Fibroblast of the aortic adventitia (primary cell): ENCODE measurements around the gene TBC1D28. TPM values are rescaled to one million over a fixed set of nuclear protein-coding genes. Genes with fewer than 3 reads are reported as not detected.
"Not testable (repeated sequence)": the region's sequence is repeated elsewhere in the genome, so short reads cannot be mapped to it uniquely, and the experiment has no call there.

Source experiments
- DNase-seq: peaks from one replicate; pipeline ENCODE4 v3.0.0-alpha.2; 2010; ENCODE audit warnings: low read depth
- H3K4me3 ChIP-seq: 2 replicates; pipeline ENCODE4 v1.5.1; 2011; ENCODE audit warnings: low read depth, mild to moderate bottlenecking, control low read depth, low read length, moderate library complexity
- small RNA-seq: library from RNA; depleted of rRNA; stranded (forward); fragments of <200 nt; gene quantifications from one replicate; pipeline ENCODE3, GENCODE V24; 2012
- total RNA-seq: library from RNA; depleted of rRNA; stranded (reverse); fragments of >200 nt; gene quantifications from 2 replicates; pipeline ENCODE4 v1.2.3, GENCODE V29; 2012; ENCODE audit warnings: low replicate concordance
- TF ChIP-seq, protein P1 (sequence below): IDR thresholded peaks from 2 replicates; pipeline ENCODE4 v1.5.1; 2011; ENCODE audit warnings: mild to moderate bottlenecking, low read length, control low read depth, inconsistent platforms; ENCODE audit not compliant: insufficient read depth

The TBC1D28 gene
- total RNA-seq, 1 donor: not detected

DNA sequence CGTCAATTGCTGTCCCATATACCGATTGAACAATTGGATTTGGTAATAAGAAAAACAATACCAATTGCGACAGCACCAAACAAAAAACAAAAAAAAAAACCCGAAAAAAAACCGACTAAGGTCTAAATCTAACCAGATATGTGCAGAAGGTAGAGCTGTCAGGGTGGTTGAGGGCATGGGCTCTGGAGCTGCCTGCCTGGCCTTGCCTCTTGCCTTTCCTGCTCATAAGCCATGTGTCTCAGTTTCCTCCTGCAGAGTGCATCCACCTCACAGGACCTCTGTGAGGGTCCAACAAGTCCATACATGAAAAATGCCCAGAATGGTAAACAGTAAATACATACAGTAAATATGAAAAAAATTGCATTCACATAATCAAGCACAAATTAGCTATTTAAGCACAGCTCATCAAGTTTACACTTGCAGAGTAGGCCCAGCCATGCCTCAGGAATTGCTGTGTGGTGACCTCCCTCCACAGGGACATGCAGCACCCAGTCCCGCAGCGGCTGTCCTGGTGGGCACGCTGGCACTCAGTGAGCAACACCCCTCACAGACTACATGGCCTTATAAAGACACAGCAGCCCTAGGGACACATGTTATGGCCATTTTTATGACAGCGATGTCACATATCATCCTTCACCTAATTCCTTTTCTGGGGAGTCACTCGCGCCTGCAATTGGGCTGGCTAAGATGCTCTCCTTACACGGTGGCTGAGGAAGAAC, 17.9 kb downstream of the TBC1D28 start:
- DNase-seq: no peak
- H3K4me3 ChIP-seq: no peak overlapping the region
- TF ChIP-seq, protein P1, sequence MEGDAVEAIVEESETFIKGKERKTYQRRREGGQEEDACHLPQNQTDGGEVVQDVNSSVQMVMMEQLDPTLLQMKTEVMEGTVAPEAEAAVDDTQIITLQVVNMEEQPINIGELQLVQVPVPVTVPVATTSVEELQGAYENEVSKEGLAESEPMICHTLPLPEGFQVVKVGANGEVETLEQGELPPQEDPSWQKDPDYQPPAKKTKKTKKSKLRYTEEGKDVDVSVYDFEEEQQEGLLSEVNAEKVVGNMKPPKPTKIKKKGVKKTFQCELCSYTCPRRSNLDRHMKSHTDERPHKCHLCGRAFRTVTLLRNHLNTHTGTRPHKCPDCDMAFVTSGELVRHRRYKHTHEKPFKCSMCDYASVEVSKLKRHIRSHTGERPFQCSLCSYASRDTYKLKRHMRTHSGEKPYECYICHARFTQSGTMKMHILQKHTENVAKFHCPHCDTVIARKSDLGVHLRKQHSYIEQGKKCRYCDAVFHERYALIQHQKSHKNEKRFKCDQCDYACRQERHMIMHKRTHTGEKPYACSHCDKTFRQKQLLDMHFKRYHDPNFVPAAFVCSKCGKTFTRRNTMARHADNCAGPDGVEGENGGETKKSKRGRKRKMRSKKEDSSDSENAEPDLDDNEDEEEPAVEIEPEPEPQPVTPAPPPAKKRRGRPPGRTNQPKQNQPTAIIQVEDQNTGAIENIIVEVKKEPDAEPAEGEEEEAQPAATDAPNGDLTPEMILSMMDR: no peak

DNA sequence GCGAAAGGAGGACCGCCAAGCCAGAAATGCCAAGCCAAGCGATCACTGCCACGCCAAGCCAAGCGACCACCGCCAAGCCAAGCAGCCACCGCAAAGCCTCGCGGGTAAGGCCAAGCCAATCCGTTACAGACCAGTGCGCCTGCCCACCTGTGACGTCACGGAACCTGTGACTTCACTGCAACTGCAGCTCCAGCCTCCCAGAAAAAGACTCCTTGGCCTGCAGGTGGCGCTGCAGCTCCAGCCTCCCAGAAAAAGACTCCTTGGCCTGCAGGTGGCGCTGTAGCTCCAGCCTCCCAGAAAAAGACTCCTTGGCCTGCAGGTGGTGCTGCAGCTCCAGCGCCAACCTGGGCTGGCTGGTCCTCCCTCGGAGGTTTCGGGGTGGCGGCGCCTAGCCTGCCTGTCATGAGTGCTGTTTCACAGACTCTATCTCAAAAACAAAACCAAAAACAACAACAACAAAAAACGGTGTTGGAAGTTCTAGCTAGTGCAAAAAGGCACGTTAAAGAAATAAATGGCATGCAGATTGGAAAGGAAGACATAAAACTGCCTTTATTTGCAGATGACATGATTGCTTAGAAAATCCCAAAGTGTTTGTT, 18.6 kb downstream of the TBC1D28 start:
- DNase-seq: peak; percentile 65
- TF ChIP-seq, protein P1: peak; percentile 68
- H3K4me3 ChIP-seq: not testable (repeated sequence)

DNA sequence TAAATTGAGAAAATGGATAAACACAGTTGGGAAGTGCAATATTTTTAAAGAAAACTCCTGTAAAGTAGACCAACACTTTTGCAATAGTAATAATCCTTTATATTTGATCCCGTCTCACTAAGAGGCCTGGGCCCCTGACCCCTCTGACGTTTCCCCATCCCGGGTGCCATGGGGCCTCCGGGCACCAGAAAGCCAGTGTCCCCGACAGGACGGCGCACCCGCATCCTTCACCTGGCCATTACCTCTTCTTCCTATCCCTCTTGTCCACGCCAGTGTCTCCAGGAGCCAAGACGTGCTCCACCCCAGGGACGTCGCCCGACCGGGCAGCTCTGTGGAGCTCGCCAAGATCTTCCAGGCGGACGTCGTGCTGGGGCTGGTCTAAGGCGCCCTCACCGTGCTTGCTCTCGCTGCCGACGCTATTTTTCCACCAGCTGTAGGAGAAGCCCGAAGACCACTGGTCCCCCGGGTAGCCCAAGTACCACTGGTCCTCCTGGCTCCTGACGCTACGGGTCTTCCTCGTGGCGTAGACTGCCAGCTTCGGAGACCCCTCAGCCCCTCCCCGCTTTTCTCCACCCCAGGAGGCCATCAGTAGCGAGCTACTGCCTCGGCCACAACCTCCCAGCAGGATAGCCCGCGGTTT, 19.2 kb downstream of the TBC1D28 start:
- DNase-seq: not testable (repeated sequence)
- H3K4me3 ChIP-seq: peak overlapping the region; percentile 47

DNA sequence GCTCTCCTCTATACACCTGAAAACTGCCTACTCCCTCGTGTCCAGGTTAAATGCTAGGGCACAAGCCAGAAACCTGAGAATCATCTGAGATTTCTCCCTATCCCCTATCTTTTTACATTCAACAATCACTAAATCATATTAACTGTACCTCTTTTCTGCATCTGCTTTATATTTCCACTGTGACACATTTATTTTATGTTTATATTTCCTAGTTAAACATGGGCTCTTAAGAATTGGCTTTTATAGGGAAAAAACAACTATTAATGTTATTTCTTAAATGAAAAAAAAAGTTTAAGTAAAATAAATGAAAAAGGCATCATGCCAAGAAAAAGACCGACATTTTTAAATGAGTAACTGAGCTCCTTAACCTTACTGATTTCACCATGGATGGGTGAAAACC, 26.6 kb downstream of the TBC1D28 start:
- H3K4me3 ChIP-seq, DNase-seq: not testable (repeated sequence)

DNA sequence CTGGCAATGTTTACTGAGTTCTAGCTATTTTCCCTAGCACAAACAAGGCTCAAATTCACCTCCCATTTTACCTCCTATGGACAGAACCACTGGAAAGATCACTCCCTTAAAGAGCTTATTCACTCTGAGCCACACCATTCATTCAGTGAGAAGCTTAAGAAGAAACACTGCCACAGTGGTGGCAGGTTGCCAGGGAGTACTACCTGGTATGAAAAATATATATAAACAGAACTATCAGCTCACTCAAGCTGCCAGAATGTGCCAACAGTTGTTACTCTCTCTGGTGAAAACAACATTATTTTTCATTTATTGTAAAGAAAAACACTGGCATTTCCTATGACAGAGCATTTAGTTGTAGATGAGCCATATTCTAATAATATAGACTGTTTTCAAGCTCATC, 31.2 kb downstream of the TBC1D28 start:
- not testable (repeated sequence) for DNase-seq, H3K4me3 ChIP-seq

DNA sequence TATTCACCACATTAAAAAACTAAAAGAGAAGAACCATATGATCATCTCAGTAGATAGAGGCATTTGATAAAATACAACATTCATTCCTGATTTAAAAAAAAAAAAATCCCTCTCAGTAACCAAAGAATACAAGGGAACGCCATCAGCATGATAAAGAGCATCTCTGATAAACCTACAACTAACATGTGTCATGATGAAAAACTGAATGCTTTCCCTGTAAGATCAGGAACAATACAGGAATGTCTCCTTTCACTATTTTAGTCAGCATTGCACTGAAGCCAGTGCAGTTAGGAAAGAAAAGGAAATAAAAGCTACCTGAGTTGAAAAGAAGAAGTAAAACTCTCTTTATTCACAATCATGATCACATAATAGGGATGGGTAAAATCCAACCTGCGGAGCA, 51.1 kb downstream of the TBC1D28 start:
- DNase-seq, H3K4me3 ChIP-seq: not testable (repeated sequence)

Small RNA genes within 50 kb of the gene (small RNA-seq; reads per million reads assigned to genes)
- not detected for gene AC026271.2

Other genes with a start within 250 kb of the TBC1D28 start
- gene LGALS9C, start 167.6 kb downstream of the TBC1D28 start, total RNA-seq: not detected in 2 replicates
- gene FOXO3B, start 37.9 kb upstream of the TBC1D28 start, total RNA-seq: 3.4 and 5.4 TPM in 2 replicates
- under 0.01 TPM in 1 of 2 replicates, not detected in the other for gene FBXW10, start 99.7 kb upstream of the TBC1D28 start, total RNA-seq
- 25.2 and 61.3 TPM in 2 replicates for gene TVP23B, start 136.8 kb upstream of the TBC1D28 start, total RNA-seq
- 14.2 and 26.3 TPM in 2 replicates for gene PRPSAP2, start 213.7 kb upstream of the TBC1D28 start, total RNA-seq